Measurements from ENCODE around the gene ZFYVE9. TPM values are rescaled to one million over a fixed set of nuclear protein-coding genes. Genes with fewer than 3 reads are reported as not detected.

Gene ZFYVE9
- total RNA-seq, 1 donor from 2014 or later: 17.6 TPM

DNA sequence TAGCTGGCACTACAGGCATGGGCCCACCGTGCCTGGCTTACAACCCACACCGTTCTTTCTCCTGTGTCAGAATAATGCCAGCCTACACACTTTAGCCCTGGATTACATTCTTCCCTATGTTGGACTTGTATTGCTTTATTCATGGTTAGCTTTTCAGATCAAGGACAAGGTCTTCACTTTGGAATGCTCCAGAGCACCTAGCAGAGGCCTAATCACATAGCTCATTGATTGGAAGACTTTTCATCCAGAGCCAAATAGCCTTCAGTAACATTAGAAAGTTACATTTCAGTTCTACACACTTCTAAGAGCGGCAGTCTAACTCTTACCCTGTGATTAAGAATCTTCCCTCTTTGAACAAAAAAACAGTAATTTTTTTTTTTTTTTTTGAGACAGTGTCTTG lies 29.4 kb upstream of the ZFYVE9 start:
- H3K4me3 ChIP-seq (ENCODE audit: low read depth, low read length): no peak overlapping the region
- no peak for DNase-seq (ENCODE audit: low read depth)
- TF ChIP-seq, protein P1, sequence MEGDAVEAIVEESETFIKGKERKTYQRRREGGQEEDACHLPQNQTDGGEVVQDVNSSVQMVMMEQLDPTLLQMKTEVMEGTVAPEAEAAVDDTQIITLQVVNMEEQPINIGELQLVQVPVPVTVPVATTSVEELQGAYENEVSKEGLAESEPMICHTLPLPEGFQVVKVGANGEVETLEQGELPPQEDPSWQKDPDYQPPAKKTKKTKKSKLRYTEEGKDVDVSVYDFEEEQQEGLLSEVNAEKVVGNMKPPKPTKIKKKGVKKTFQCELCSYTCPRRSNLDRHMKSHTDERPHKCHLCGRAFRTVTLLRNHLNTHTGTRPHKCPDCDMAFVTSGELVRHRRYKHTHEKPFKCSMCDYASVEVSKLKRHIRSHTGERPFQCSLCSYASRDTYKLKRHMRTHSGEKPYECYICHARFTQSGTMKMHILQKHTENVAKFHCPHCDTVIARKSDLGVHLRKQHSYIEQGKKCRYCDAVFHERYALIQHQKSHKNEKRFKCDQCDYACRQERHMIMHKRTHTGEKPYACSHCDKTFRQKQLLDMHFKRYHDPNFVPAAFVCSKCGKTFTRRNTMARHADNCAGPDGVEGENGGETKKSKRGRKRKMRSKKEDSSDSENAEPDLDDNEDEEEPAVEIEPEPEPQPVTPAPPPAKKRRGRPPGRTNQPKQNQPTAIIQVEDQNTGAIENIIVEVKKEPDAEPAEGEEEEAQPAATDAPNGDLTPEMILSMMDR (conservative IDR thresholded peaks at IDR 0.05; ENCODE audit: low read depth, low read length): no peak

DNA sequence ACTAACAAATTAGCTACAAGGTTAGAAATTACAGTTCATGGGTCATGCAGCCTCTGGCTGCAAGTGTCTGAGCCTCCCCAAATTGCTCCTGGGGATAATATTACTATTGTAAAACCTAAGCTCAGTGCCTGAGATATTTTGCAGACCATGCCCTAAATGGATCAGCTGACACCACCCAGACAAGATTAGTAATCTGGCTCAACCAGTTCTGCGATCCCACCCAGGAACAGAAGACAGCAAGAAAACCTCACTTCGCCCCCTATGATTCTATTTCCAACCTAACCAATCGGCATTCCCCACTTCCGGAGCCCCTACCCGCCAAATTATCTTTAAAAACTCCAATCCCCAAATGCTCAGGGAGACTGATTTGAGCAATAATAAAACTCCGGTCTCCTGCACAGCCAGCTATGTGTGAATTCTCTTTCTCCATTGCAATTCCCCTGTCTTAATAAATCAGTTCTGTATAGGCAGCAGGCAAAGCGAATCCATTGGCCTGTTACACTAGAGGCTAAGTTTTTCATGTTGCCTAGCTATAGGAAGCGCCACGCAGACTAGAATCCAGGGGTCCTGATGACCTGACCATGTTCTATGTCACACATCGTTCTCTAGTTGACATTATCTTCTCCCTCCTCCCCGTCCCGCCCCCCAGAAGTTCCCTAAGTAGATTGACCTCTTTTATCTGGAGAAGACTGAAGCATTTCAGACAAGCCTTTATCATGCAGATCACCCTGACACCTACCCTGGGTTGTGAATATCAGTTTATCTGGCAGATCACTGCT lies 22.4 kb upstream of the ZFYVE9 start:
- H3K4me3 ChIP-seq (ENCODE audit: low read depth, low read length): no peak overlapping the region
- DNase-seq (ENCODE audit: low read depth): no peak
- TF ChIP-seq, protein P1 (conservative IDR thresholded peaks at IDR 0.05; ENCODE audit: low read depth, low read length): no peak

DNA sequence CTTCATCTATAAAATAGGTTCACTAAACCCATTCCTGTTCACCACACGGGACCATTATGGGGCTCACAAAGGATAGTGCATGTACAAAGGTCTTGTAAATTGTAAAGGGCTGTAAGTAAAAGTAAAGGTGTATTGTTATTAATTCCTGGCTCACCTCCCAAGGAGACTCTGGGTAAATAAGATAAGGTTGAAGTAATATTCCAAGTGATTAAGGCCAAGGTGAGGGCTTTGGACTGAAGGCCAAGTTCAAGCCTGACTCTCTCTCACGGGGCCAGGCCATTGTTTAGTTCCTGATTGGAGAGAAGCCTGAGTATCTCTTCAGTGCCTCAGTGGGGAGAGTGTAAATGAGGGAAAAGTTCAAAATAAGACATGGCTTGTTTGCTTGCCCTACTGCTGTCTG lies 19.5 kb upstream of the ZFYVE9 start:
- no peak for DNase-seq (ENCODE audit: low read depth)
- no peak overlapping the region for H3K4me3 ChIP-seq (ENCODE audit: low read depth, low read length)
- TF ChIP-seq, protein P1 (conservative IDR thresholded peaks at IDR 0.05; ENCODE audit: low read depth, low read length): no peak

DNA sequence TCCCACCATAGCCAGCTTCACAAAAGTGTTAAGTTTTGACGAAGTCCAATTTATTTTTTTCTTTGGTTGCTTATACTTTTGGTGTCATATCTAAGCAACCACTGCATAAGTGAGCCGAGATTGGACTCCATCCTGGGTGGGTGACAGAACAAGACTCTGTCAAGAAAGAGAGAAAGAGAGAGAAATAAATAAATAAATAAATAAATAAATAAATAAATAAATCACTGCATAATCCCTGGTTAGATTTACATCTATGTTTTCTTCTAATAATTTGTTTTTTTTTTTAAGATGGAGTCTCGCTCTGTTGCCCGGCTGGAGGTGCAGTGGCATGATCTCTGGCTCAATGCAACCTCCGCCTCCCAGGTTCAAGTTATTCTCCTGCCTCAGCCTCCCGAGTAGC lies 18.3 kb upstream of the ZFYVE9 start:
- H3K4me3 ChIP-seq (ENCODE audit: low read depth, low read length): no peak overlapping the region
- DNase-seq (ENCODE audit: low read depth): no peak
- TF ChIP-seq, protein P1 (conservative IDR thresholded peaks at IDR 0.05; ENCODE audit: low read depth, low read length): no peak

DNA sequence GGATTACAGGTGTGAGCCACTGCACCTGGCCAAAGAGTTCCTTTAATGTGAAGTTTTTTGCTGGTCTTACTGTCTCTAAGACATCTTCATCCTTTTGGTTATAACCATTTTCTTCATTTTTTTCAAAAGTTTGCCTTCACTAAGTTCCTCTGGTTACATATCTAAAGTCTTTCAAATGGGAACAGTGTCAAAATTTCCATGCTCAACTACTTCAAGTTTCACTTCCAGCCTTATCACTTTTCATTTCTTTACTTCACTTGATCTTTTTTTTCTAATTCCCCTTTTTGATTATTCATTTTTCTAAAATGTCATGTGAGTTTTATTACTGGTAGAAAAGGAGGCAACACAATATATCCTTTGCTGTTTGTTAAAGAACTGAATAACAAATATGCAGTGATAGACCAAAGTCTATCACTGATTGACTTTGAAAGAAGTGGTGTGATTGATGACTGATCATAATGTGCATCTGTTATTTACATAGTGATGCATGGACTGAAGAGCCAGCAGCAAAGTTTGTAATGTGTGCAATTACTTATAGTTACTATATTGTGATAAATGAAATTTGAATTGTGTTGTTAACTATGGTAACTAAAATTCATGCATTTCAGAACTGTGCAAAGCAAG lies 16.0 kb upstream of the ZFYVE9 start:
- TF ChIP-seq, protein P1 (conservative IDR thresholded peaks at IDR 0.05; ENCODE audit: low read depth, low read length): no peak
- no peak for DNase-seq (ENCODE audit: low read depth)
- H3K4me3 ChIP-seq (ENCODE audit: low read depth, low read length): no peak overlapping the region

DNA sequence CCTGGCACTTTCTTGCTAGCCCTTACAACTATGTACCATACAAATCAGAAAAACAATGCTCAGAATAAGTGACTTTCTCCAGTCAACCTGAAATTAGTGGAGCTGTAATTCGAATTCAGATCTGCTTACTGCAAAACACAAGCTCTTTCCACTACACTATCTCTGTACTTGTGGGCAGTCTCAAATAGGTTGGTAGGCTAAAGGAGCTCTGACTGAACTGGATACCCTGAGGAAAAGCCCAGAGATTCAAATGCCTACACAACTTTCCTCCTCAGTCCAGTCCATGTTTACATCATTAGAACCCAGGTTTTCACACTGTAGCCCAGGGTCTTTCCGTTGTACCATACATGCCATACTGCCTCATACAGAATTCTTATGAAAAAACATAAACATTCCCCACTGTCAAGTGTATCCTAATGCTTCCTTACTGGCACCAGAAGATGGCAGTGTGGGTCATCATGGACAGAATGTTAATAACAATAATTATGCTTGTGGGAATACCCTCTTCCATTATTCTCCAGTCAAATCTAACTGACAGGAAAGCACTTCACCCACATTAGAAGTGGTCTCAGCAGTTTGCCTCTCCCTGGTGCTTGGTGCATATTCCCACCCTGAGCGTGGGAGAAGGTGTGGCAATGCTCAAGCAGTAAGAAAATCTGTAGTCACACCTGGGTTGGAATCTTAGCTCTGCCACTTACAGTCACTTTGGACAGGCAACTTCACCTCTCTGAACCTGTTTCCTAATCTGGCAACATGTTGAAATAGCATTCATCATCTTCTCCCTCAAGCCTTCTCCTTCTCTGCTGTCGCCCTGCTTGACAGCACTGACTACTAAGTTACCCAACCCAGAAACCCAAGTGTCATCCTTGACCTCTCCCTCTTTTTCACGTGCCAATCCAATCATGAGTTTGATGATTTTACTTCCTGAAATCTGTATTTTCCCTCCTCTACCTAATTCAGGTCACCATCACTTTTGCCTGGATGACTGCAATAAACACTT lies 14.4 kb upstream of the ZFYVE9 start:
- no peak for DNase-seq (ENCODE audit: low read depth)
- TF ChIP-seq, protein P1 (conservative IDR thresholded peaks at IDR 0.05; ENCODE audit: low read depth, low read length): peak; percentile 71
- no peak overlapping the region for H3K4me3 ChIP-seq (ENCODE audit: low read depth, low read length)

All from epithelial cell of proximal tubule (primary cell).